IPS-20b (cell line): ENCODE data around the gene MS4A8.
"Not testable (repeated sequence)": the region's sequence is repeated elsewhere in the genome, so short reads cannot be mapped to it uniquely, and the experiment has no call there.

Experiments
- H3K27ac ChIP-seq: one replicate; pipeline ENCODE4 v1.5.1; 2013; ENCODE audit warnings: low read length
- H3K27me3 ChIP-seq: 2 replicates; pipeline ENCODE4 v1.6.1; 2013; ENCODE audit warnings: mild to moderate bottlenecking, low read length, inconsistent platforms; ENCODE audit not compliant: insufficient read depth
- H3K36me3 ChIP-seq: 2 replicates; pipeline ENCODE4 v1.6.1; 2013; ENCODE audit warnings: low read depth, mild to moderate bottlenecking, inconsistent platforms, low read length, moderate library complexity; ENCODE audit not compliant: insufficient read depth
- H3K4me1 ChIP-seq: 2 replicates; pipeline ENCODE4 v1.6.1; 2013; ENCODE audit warnings: mild to moderate bottlenecking, control low read depth, inconsistent platforms, low read length, moderate library complexity; ENCODE audit not compliant: insufficient read depth
- H3K4me3 ChIP-seq: 2 replicates; pipeline ENCODE4 v1.5.1; 2013; ENCODE audit warnings: mild to moderate bottlenecking, low read length, inconsistent platforms
- H3K9ac ChIP-seq: 2 replicates; pipeline ENCODE4 v1.6.1; 2013; ENCODE audit warnings: low read depth, mild to moderate bottlenecking, inconsistent platforms, low read length, moderate library complexity
- H3K9me3 ChIP-seq: 2 replicates; pipeline ENCODE4 v1.6.1; 2013; ENCODE audit warnings: mild to moderate bottlenecking, low read depth, low read length, inconsistent platforms; ENCODE audit not compliant: insufficient read depth

MS4A8 gene

DNA sequence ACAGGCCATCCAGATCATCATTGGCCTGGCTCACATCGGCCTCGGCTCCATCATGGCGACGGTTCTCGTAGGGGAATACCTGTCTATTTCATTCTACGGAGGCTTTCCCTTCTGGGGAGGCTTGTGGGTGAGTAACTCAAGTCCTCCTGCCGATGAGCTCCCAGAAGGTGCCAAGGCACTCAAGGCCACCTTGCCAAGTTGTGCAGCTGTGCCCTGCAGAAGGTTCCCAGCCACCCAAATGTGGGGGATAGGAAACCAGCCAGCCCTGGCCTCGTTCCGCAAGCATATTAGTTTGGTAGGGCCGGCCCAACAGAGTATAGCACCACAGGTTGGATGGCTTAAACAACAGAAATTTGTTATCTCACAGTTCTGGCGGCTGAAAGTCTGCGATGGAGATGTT, 4.0 kb downstream of the MS4A8 start:
- no peak overlapping the region for H3K27ac ChIP-seq

DNA sequence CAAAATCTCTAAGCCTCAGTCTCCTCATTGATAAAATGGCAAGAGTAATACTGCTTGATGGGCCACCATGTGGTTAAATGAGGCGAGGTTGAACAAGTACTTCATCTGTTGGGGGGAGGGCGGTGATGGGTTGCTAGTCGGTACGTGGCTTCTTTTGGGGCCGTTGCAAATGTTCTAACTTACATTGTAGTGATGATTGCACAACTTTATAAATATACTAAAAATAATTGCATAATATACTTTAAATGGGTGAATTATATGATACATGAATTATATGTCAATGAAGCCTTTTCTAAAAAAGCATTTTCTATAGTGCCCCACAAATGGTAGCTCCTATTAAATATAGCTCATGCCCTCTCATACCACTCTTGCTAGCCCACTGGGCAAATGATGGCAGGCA, 6.5 kb downstream of the MS4A8 start:
- H3K9ac ChIP-seq: no peak overlapping the region
- H3K9me3 ChIP-seq: no peaks in the 10 kb centered on the region
- H3K4me3 ChIP-seq: no peak overlapping the region
- H3K36me3 ChIP-seq: no peaks in the 10 kb centered on the region
- H3K27me3 ChIP-seq: no peaks in the 10 kb centered on the region
- H3K4me1 ChIP-seq: no peaks in the 10 kb centered on the region
- H3K27ac ChIP-seq: no peak overlapping the region

More for the DNA sequence above, 4.0 kb downstream of the MS4A8 start:
- no peaks in the 10 kb centered on the region for H3K4me1 ChIP-seq
- no peak overlapping the region for H3K4me3 ChIP-seq
- H3K27me3 ChIP-seq: no peaks in the 10 kb centered on the region
- no peaks in the 10 kb centered on the region for H3K36me3 ChIP-seq
- no peak overlapping the region for H3K9ac ChIP-seq
- no peaks in the 10 kb centered on the region for H3K9me3 ChIP-seq

DNA sequence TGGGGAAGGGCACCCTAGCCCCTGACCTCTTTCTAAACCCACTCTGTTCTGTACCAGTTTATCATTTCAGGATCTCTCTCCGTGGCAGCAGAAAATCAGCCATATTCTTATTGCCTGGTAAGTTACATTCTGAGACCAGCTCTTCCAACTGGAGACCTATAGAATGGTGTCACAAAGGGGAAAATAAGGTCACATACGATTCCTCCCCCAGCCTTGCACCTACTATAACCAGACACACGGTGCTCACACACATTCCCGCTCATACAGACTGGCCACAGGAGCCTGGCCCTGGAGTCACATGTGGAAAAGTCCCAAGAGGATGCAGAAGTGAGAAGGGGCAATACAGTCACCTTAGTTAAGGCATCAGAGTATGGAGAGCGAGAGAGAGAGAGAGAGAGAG, 7.5 kb downstream of the MS4A8 start:
- Histone ChIP-seq H3K27me3 (no peaks in the 10 kb centered on the region), H3K4me1 (no peaks in the 10 kb centered on the region), H3K27ac (no peak overlapping the region)

DNA sequence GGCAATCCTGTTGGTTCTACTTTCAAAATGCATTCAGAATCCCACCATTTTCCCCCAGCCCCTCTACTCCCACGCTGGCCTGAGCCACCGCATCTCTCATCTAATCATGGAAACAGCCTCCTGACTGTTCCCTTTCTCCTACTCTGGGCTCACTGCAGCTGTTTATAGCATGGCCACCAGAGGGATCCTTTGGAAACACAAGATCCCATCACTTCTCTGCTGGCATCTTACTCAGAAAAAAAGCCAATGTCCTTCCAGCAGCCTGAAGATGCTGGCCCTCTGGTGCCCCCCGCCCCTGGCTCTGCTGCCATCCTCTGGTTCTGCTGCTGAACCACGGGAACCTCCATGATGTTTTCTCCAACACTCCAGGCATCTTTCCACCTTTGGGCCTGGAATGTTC, 11.1 kb downstream of the MS4A8 start:
- Histone ChIP-seq H3K36me3 (no peaks in the 10 kb centered on the region), H3K4me3 (no peak overlapping the region), H3K27me3 (no peaks in the 10 kb centered on the region), H3K9ac (no peak overlapping the region), H3K27ac (no peak overlapping the region), H3K4me1 (no peaks in the 10 kb centered on the region), H3K9me3 (no peaks in the 10 kb centered on the region)

More for the DNA sequence above, 7.5 kb downstream of the MS4A8 start:
- no peaks in the 10 kb centered on the region for H3K9me3 ChIP-seq
- H3K36me3 ChIP-seq: no peaks in the 10 kb centered on the region
- no peak overlapping the region for H3K9ac ChIP-seq
- no peak overlapping the region for H3K4me3 ChIP-seq

DNA sequence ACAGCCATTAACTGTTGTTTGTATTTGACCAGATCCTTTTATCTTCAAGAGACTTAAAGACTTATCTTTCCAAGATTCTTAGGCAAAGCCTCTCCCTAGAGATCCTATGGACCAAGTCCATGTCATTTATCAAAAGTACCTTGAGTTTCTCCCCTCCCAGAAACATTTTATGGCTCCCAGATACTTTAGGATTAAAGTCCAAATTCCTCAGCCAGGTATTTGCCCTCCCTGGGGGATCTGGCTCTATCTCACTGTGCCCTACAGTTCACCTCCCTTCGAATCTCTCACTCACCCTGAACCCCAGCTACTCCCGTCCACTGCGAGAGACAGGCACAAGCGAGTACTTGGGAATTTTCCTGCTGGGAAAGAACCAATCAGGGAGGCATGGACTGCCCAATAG, 11.9 kb downstream of the MS4A8 start:
- Histone ChIP-seq H3K27ac (no peak overlapping the region), H3K27me3 (no peaks in the 10 kb centered on the region), H3K36me3 (no peaks in the 10 kb centered on the region), H3K9ac (no peak overlapping the region), H3K4me1 (no peaks in the 10 kb centered on the region), H3K9me3 (no peaks in the 10 kb centered on the region), H3K4me3 (no peak overlapping the region)

DNA sequence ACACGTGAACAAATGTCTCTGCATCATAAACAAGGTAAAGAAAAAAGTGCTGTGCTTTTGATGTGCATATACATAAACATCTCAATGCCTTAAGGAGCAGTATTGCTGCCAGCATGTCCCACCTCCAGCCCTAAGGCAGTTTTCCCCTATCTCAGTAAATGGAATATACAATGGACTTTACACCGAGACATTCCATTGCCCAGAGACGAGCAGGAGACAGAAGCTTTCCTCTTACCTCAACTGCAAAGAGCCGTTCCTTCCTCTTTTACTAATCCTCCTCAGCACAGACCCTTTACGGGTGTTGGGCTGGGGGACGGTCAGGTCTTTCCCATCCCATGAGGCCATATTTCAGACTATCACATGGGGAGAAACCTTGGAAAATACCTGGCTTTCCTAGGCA, 14.0 kb downstream of the MS4A8 start:
- not testable (repeated sequence) for H3K27ac ChIP-seq, H3K9me3 ChIP-seq, H3K4me3 ChIP-seq

DNA sequence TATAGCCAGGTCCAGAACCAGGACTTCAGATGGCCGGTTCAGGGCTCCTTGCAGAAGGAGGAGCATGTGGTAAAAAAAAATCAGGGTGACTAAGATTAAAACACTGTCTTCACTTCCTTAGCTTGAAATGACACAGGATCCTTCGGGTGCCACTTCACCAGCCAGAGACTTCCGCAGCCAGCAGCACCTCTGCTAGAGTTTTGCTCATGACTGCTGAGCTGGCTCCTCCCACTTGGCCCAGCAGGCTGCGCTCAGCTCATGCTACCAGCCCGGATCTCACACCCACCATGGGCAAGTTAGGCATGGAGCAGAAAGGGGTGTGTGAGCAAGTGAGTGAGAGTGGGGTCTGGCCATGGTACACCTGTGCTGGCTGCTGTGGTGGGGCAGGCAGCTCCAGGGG, 18.5 kb downstream of the MS4A8 start:
- Histone ChIP-seq H3K36me3 (no peaks in the 10 kb centered on the region), H3K27me3 (no peaks in the 10 kb centered on the region), H3K4me3 (no peak overlapping the region), H3K4me1 (no peaks in the 10 kb centered on the region), H3K9me3 (peaks cover 17% of the 10 kb centered on the region; the same call in 1 of the 2 replicates), H3K9ac (no peak overlapping the region), H3K27ac (no peak overlapping the region)

More for the DNA sequence above, 14.0 kb downstream of the MS4A8 start:
- H3K27me3 ChIP-seq, H3K9ac ChIP-seq, H3K36me3 ChIP-seq, H3K4me1 ChIP-seq: not testable (repeated sequence)

DNA sequence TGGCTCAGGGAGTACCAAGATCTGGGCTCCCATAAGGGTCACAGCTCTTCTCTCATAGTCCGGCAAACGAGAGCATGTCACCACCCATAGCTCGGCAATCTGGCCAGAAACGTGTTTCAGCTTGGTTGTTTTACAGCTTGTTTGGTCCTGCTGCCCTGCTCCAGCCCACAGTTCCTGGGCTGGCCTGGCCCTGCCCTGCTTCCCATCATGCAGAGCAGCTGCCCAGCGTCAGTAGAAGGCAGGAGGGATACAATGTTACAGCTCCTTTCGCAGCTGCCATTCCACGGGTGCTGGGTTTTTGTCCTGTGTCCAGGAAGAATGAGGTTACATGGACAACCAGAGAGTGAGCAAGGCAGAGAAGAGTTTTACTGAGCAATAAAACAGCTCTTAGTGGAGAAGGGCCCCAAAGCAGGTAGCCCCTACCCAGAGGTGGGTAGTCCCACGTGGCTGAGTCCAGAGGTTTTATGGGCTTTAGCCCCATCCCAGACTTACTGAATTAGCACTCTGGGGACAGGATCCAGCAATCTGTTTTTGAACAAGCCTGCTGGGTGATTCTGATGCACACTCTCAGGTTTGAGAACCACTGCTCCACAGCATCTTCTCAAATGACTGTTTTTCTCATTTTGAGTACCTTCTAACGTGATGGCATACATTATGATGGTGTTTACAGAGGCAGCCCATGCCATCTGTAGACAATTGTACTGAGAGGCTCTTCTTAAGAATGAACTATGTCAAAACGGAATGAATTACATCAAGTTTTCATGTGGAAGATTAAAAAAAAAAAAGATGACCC, 19.3 kb downstream of the MS4A8 start:
- H3K4me3 ChIP-seq: no peak overlapping the region
- no peaks in the 10 kb centered on the region for H3K4me1 ChIP-seq
- no peaks in the 10 kb centered on the region for H3K36me3 ChIP-seq
- peaks cover 17% of the 10 kb centered on the region; the same call in 1 of the 2 replicates for H3K9me3 ChIP-seq
- H3K9ac ChIP-seq: no peak overlapping the region
- H3K27ac ChIP-seq: no peak overlapping the region
- H3K27me3 ChIP-seq: no peaks in the 10 kb centered on the region

DNA sequence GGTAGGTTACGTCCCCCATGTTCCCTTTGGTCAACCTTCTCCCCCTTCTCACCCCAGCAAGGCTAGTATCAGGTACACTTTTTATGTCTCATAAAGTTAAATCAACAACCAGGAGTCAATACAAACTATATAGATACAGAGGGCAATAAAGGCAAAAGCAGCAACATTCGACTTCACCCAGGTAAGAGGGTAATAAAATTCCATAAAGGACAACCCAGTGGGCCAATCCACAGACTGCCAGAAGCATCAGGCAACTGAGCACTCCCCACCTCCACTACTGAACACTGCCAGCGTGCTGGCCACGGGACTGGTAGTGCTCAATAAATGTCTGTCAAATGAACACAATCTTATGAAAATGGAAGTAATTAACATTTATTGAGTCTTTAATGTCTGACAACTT, 20.0 kb downstream of the MS4A8 start:
- no peak overlapping the region for H3K4me3 ChIP-seq
- H3K4me1 ChIP-seq: no peaks in the 10 kb centered on the region
- H3K27ac ChIP-seq: no peak overlapping the region
- H3K36me3 ChIP-seq: no peaks in the 10 kb centered on the region
- peaks cover 17% of the 10 kb centered on the region; the same call in 1 of the 2 replicates for H3K9me3 ChIP-seq
- no peak overlapping the region for H3K9ac ChIP-seq
- H3K27me3 ChIP-seq: no peaks in the 10 kb centered on the region

DNA sequence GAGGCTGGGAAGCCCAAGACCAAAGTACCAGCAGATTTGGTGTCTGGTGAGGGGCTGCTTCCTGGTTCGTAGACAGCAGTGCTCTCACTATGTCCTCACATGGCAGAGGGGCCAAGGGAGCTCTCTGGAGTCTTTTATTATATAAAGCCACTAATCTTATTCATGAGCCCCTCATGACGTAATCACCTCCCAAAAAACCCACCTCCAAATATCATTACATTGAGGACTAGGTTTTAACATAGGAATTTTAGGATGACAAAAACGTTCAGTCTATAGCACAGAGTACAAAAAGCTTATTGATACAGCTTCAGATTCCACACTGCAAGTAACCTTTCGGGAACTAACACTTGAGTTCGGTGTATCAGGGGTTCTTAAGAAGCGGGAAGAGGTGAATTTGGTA, 21.0 kb downstream of the MS4A8 start:
- Histone ChIP-seq H3K27me3 (no peaks in the 10 kb centered on the region), H3K4me3 (no peak overlapping the region), H3K27ac (no peak overlapping the region), H3K4me1 (no peaks in the 10 kb centered on the region), H3K36me3 (no peaks in the 10 kb centered on the region), H3K9me3 (peaks cover 17% of the 10 kb centered on the region; the same call in 1 of the 2 replicates), H3K9ac (no peak overlapping the region)

DNA sequence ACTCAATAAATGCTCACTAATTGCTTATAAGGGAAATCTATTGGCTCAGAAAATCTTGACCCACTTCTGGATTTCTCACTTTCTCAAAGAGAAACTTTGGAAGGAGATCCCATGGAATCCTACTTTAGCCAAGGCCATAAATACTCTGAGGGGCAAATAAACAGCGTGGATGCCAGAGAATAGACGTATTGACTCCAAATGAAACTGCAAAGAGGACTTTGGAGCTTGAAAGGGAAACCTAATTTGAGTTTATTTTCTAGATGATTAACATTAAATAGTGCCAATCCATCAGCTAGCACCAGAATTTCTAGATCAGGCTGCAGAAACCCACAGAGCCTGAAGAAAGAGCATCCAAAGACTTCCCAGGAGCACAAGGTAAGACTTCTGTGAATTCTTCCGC, 25.0 kb downstream of the MS4A8 start, which contains the start of gene MS4A18:
Gene MS4A18 (plus strand): TSS at position 301 of the 400 bp plus-strand sequence.
- Histone ChIP-seq H3K27ac (no peak within 1 kb of the TSS), H3K27me3 (no peaks in the 10 kb centered on the region), H3K9ac (no peak within 1 kb of the TSS), H3K4me1 (no peaks in the 10 kb centered on the region), H3K36me3 (no peaks in the 10 kb centered on the region), H3K9me3 (peaks cover 1% of the 10 kb centered on the region; the same call in 1 of the 2 replicates), H3K4me3 (no peak within 1 kb of the TSS)

DNA sequence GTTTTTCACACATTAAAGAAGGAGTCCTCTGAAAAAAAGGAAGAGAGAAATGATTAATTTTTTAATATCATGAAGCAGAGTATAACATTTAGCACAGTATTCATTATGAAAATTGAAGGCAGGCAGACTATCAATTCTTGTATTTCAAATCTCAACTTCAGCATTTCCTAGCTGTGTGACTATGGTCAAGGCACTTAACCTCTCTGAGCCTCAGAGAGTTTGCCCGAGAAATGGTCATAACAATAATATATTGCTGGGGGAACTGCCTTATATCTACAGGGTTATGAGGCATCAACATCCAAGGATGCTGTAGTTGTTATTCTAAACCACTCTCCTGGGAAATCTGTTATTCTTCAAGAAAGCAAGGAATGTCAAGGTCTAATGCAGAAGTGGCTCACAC, 26.2 kb downstream of the MS4A8 start:
- H3K27ac ChIP-seq: no peak overlapping the region
- H3K36me3 ChIP-seq: no peaks in the 10 kb centered on the region
- H3K9ac ChIP-seq: no peak overlapping the region
- H3K9me3 ChIP-seq: no peaks in the 10 kb centered on the region
- H3K4me1 ChIP-seq: no peaks in the 10 kb centered on the region
- no peak overlapping the region for H3K4me3 ChIP-seq
- H3K27me3 ChIP-seq: no peaks in the 10 kb centered on the region
